Activated CD8-positive, alpha-beta memory T cell treated with anti-CD3 and anti-CD28 coated beads, Interleukin-2, amount 50 U/mL, for 48 hours (primary cell): ENCODE measurements around the gene SPAG5.
"Not testable (repeated sequence)": the region's sequence is repeated elsewhere in the genome, so short reads cannot be mapped to it uniquely, and the experiment has no call there.

Experiments used
- DNase-seq: peaks from one replicate; pipeline ENCODE4 v3.0.0-alpha.2; 2020

Gene SPAG5

DNA sequence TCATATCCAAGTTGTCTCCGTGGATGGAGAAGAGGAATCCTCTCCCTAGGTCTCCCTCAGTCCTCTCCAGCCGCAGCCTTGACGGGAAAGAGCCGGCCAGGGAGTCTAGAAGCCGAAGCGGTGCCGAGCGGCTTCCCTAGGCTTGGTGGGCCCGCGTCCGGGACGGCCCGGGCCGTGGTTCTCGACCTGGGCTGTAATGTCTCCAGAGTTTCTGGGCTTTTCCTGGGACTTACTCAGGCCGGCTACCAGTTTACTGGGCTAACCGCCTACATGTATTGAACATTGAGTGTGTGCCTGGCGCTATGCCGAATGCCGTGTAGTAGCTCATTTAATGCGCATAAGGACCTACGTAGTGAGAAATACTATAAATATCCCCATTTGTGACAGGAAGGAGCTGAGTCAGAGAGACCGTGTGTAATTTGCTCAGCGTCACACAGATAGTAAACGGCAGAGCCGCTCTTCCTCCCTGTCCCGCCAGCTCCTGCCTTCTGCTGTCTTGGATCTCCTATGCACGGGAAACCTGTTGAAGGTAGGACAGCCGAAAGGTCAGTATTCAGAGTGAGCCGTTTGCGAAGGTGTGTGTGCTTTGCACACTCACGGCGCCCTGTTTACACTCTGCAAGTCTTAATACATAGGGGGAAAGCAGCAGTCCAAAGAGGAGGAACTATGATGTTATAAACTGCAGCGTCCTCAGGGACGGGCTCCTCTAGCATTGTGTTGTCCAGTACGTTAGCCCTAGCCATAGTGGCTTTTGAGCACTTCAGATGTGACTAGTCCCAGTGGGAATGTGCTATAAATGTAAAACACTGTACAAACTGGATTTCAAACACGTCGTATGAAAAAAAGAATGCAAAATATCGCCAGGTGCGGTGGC, 723 bp upstream of the SPAG5 start:
- DNase-seq, result peak; percentile 80

DNA sequence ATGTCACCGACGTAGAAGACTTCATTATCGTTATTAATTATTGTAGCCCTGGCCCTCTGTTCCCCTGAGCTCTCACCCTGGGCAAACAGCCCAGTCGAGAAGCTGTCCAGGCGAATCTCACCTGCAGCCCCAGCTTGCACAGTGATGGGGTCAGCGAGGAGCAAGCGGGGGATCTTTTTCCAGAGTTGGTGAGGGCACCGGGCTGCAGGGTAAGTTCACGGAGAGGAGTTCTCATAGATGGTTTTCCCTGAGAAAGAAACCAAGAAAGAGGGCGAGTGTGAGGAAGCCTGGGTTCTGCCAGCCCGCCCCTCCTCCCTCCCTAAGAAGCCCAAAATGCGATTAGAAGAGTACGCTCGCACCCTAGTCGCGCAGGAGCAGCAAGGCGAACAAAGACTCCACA, 436 bp downstream of the SPAG5 start:
- no peak for DNase-seq

DNA sequence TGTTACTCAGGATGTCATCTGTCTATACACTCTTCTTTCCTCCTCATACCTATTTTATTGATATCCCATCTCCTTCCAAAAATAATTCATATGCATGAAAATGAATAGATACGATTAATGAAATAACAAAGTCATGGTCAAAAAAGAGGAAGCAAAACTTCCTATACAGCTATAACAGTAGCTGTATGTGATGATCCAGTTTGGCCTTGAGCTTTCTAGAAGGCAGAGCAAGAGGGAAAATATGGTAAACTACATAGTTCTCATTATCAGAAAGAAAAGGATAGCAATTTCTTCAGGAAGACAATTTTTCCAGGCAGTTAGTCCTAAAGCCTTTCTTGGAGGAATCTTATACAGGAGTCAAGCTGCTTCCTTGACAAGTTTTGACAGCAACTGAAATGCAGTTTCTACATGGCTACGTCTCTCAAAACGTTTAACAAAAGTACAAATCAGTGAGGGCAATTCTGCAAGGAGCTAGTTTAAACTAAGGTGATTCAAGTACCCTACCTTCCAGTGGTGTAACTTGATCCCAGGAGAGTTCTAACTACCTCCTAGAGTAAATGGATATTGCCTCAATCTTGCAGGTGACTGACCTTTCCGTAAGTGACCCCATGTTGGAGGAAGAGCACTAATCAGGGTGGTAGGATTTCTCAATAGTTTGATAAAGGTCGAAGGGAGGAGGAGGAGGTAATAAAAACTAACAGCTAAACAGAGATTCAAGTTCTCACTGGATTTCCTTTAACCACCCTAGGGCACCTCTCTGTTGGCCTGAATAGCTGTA, 1.0 kb downstream of the SPAG5 start:
- no peak for DNase-seq

DNA sequence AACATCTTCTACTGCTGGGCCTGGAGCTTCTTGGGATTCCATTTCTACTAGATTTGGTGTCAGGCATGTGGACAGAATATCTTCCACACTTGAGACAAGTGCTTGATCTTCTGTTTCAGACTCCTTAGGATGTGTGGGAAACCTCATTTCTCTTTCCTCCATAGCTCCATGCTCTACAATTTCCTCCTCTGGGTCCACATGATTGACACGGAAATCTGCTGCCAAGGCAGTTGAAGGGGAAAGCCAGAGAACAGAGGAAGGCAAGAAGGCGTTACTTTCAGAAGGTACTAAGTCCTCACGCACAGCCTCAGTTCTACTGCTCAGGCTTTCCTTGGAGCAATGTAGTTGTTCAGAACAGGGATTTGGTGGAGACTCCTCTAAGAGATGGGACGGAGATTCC, 6.6 kb downstream of the SPAG5 start:
- no peak for DNase-seq

DNA sequence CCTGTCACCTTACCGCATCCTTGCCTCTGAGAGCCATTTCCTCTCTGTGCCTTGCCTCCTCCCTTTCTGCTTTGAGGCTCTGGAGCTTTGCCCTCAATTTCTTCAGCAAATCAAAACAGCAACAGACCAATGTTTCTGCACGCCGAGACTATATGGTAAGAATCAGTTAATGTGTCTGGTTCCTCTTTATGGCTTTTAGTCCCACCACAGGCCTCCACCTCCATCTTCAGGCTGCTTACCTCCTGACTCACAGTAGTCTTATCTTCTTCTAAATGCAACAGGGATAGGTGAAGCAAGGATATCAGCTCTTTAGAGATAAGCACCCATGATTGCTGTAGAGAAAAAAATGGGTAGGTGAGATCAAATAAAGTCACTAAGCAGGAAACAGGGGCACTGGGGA, 13.0 kb downstream of the SPAG5 start:
- DNase-seq, result no peak

DNA sequence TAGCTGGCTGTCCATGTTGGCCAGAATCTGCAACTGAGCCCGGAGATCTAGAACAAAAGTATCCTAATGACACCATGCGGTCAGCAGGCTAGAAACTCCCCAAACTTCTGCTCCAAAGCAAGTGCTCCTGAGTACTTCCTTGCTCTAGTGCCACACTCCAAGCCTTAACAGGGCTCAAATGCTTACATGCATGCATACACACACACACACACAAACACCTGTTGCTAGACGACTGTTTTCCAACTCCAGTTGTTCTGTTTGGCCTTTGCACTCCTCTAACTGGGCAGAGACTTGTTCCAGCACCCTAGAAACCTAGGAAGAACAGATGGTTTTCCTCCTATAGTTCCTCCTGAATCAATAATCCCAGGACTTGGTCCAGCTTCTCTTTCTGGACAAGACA, 14.4 kb downstream of the SPAG5 start:
- DNase-seq, result no peak

DNA sequence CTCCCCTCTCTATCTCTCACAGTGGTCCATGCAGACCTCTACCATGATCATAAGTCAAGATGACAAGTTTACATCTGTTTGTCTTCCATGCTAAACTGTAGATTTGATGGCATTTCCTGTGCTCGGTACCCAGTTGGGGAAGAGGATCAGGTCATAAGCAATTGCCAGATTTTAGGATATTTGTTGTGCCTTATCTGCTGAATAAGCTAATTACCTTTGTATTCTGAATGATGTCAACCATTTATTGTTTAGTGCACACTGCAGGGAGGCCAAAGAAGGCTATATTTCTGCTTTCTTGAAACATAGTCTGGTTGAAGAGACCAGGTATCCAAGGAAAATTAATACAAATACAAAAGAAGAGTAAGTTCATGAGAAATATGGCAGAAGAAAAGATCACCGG, 16.3 kb downstream of the SPAG5 start:
- no peak for DNase-seq

DNA sequence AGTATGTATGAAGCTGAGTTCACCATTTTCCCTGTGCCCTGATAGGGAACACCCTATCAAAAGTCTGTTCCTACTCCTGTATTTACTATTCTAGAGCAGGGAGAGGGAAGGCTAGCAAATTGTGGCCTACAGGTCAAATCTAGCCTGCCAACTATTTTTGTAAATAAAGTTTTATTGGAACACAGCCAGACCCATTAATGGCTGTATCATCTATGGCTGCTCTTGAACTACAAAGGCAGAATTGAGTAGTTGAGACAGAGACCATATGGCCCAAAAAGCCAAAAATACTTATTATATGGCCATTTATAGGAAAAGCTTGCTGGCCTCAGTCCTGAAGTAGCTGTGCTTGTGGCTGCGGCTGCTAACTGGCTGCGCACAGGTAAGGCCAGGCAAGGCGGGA, 17.9 kb downstream of the SPAG5 start:
- DNase-seq, result no peak

DNA sequence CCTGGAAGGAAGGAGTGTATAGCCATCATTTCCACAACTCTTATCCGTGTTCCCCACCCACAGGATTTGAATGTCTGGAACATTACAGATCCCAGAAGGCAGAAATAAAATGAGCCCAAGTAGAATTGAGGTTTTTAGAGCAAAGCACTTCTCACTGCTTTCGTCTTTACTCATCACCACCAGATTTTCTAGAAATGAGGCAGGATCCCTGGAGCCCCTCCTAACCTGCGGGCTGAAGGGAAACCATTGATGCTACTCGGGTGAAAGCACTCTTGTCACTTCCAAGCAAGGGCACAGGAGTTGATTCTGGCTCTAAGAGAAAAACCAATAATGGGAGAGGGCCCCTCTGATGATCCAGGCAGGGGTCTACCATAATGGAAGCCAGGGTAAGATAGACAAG, 19.3 kb downstream of the SPAG5 start:
- DNase-seq, result no peak

DNA sequence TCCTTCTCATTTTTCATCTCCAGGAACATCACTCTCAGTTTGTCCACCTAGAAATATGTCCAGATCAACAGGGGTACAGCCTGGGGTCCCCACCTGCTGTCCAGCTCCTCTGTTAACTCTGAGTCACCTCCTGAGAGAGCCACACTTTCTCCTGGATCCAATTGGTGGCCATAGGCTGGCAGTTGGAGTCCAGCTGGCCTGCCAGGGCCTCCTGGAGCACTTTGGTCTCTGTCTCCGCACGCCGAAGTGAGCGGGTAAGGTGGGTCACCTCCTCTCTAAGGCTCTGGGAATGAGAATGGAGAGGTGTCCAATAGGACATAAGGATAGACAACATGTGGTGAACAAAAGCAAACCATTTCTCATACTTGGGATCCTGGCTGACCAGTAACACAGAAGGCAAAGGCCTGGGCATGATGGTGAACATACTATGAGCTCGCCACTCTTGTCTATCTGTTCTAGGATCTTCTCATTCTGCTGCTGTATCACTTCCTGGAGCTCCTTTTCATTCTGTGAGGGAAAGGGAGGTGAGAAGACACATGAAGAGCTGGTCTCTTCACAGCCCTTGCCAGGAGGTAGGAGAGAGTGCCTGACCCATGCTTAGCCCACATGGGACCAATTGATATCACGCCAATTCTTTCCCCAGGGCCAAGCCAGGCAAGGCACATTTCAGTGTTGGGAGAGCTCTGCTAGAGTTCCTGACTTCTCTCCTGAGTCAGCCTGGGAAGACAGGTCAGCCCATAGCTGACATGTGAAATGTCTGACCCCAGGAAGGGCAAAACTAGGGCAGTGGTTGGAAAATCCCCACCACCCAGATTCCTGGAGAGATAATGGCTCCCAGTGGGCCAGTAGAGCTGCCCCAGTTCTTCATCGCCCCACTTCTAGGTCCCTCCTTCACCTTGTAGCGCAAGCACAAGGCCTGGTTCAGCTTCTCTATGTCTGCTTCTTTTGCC, 20.3 kb downstream of the SPAG5 start:
- no peak for DNase-seq

DNA sequence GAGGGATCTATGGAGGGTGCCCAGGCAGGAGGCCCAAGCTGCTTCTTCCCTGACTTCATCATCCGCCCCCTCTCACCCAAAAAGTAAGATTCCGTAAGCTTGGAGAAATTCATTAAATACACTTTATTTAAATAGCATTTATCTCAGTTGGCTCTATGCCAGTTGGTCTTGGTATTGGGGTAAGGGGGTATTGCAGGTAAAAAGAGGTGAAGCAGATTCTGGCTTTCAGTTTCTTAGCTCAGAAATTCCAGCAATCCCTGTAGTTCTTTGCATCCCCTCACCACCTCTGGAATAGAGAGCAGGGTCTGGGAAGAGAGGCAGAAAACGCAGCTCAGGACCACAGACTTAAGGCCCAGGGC, 21.4 kb downstream of the SPAG5 start:
- DNase-seq, result no peak

DNA sequence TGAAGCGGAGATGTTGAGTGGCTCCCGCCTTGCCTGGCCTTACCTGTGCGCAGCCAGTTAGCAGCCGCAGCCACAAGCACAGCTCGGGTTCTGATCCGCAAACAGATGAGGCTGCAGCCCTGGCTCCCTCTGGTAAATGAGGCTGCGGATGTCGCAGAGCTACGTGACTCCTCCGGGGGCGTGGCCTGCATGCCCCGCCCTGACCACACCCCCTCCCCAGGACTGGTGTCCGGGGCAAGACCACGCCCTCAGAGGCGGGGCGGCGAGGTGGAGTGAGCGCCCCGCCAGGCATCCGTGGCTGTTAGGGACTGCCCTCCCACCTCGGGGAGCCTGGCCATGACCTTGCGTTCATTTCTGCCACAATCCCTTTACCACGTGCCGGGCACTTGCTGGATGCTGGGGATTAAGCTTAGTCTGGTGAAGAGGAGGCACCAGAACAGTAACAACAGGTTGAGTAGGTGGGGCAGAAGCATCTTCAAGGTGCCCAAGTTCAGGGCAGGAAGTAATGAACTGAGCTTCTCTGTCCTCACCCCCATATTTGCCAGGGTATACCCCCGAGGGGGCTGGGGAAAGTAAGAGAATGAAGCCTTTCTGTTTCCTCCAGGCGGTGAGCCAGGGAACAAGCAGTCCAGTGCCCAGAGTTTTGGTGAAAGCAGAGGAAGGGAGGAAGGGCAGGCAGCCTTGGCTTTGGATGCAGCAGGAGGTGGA, 21.9 kb downstream of the SPAG5 start, which contains the start of gene ALDOC:
ALDOC (minus strand) TSS at position 138 of the 708 bp plus-strand sequence. CDS start 1,363 bp downstream, outside the sequence.
- peak; percentile 98 for DNase-seq

DNA sequence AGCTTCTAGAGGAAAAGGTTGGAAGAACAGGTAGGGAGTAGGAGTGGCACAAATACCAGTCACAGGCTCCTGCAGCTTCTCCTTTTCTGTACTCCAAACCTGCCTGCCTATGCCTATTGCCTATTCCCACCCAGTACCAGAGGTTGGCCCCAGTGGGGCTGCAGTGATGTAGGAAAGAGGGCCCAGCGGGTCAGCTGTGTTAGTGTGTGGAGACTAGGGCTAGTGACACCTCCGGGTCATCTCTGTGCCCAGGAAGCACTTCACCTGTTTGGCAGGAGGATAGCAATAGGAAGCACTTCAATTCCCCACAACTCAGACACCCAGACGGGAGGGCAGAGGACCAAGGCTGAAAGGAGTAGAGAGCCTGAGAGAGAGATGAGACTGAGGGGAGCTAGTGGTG, 22.8 kb downstream of the SPAG5 start:
- DNase-seq, result not testable (repeated sequence)

DNA sequence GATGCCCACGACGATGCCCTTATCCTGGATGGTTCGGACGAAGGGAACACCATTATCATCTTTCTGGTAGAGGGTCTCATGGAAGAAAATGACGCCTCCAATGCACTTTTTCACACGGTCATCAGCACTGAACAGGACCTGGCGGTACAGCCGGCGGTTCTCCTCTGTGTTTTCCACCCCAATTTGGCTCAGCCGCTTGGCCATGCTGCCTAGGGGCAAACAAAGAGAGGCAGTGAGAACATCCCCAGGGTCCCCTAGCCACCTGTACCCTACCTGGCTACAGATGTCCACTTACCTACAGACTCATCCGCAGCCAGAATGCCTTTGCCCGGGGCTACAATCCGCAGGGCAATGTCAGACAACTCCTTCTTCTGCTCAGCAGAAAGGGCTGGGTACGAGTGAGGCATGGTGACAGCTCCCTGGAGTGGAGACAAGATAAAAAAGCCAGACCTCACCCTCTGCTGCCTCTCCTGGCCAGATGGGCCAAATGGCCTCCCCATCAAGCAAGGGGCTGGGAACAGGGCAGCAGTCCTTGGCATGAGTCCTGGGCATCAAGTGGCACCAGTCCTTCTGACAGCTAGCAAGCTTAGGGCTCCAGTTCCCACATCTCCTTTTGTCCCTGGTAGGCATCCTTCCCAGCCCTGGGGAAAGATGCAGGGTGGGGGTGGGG, 23.6 kb downstream of the SPAG5 start:
- DNase-seq, result no peak

DNA sequence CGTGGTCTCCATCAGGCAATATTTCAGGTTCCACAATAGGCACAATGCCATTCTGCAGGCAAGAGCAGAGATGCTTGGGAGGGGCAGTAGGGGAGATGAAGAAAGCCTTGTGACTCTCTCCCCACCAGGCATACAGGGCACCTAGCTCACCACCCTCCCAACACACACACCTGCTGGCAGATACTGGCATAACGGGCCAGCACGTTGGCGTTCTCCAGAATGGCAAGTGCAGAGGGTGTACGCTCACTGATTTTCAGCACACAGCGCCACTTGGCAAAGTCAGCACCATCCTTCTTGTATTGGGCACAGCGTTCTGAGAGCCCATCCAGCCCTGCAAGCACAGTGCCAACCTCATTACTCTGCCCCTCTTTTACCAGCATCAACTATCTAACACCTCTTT, 24.3 kb downstream of the SPAG5 start:
- no peak for DNase-seq

DNA sequence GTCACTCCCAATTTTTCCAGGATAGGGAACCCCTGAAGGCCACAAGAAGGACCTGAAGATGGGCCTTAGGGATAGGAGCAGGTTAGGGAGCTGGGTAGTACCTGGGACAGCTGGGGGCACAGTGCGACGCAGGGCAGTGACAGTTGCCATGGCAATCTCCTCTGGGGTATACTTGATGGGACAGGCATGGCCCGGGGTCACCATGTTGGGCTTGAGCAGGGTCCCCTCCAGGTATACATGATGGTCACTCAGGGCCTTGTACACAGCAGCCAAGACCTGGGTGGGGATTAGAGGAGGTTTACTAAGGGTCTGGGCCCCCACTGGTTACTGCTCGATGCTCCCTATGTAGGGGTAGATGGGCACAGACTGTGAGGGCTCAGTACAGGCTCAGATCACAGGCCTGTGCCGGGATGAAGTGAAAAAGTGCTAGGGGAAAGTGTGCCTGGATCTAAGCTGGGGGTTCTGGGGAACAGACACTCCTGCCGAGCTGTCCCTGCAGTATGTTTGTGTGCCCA, 24.8 kb downstream of the SPAG5 start:
- DNase-seq, result no peak

DNA sequence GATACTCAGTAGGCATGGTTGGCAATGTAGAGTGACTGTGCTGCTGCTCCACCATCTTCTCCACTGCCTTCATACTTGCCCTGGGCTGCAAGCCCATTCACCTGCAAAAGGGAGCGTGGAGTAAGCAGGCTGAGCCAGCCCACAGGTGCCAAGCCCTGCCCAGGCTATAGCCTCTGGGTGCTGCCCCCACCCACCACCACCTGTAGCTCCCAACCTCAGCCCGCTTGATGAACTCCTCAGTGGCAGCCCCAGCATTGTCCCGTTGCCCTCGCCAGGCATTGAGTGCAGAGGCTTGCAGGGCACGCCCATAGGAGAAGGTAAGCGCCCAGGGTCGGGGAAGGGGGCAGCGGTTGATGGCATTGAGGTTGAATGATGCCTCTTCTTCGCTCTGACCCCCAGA, 25.3 kb downstream of the SPAG5 start:
- DNase-seq, result no peak

DNA sequence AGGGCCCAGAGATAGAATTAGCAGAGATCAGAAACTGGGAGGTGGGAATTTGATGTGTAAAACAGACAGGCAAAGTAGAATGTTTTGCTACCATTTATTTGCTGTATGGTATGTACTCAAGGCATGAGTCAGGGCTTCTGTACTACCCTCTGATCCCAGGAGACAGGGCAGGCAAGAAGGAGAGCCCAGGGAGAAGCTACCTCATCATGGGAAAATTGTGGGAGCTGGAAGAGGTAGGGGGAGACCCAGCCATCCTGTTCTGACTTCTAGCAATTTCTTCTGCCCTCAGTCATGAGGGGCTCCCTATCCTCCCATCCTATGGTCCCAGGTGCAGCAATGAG, 25.8 kb downstream of the SPAG5 start:
- DNase-seq, result no peak

DNA sequence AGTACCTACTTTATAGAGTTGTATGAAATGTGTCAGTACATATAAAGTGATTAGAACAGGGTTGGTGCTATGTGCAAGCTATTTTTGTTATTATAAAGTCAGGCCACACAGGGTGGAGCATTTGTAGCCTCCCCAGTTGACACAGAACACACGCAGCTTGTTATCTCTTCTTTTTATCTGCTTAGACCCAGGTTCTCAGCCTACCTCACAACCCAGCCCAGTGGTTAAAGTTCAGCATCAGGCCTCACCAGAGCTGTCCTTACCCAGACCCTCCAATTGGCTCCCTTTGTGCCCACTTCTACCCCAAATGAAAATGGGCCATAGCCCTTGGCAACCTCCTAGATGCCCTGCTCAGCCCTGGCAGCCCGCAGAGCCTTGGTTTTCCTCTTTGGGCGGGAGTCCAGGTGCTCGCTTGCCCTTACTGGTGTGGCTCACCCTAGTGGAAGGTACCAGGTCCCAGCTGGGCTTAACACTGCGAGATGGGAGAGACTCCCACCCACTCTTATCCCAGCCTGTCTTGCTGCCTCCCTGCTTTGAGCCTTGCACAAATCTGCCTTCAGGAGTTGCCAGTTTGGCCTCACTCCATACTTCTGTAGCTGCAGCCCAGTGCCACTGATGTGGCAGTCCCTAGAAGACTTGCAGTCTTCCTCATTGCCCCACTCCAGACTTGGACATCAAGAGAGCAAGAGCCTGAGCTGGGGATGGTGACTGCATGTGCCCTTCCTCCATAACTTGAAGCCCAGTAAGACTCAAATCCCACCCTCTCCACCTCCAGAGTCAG, 26.4 kb downstream of the SPAG5 start:
- DNase-seq, result no peak

DNA sequence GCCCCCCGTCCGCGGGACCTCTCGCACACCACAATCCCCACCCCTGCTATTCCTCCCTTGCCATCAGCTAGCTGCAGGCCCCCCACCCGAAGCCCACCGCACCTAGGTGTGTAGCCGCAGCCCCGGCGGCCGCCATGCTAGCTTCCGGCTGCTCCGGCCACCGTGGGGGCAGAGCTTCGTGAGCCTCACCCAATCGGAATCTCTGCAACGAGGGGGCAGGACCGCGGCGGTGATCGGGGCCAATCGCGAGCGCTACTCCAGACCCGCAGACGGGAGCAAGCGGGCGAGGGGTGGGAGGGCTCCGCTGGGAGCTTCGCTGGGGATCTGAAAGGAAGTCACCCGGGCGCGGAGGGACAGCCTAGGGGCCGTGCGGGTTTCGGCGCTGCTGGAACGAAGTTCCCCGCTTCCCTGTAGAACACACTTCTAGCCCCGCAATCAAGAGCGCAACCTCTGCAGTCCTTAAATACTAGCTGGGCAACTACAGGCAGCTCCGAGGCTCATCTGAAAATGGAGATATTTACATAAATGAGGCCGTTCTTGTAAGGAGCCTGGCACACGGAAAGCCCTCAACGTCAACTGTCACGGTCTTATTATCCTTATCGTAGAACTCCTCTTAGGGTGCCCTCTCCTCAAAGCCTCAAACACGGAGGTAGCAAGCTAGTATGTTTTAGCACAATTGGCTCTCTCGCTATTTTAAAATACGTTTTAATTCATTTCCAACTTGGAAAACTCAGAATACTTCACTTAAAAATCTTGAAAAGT, 27.3 kb downstream of the SPAG5 start, which contains the start of gene PIGS:
PIGS (minus strand) TSS at position 164 of the 762 bp plus-strand sequence; CDS start at position 136, 28 bp downstream.
- DNase-seq, result peak; percentile 95
